VCaP (cell line): Measurements from ENCODE around the gene OVOL2.
"Not testable (repeated sequence)": the region's sequence is repeated elsewhere in the genome, so short reads cannot be mapped to it uniquely, and the experiment has no call there.

Source experiments
- H3K27ac ChIP-seq: fragments of 450-650 bp; 2 replicates; pipeline ENCODE4 v1.5.1; 2017
- CTCF ChIP-seq: fragments of 450-650 bp; conservative IDR thresholded peaks from 2 replicates; pipeline ENCODE4 v1.5.1; 2017; ENCODE audit warnings: mild to moderate bottlenecking, moderate library complexity

Gene OVOL2

DNA sequence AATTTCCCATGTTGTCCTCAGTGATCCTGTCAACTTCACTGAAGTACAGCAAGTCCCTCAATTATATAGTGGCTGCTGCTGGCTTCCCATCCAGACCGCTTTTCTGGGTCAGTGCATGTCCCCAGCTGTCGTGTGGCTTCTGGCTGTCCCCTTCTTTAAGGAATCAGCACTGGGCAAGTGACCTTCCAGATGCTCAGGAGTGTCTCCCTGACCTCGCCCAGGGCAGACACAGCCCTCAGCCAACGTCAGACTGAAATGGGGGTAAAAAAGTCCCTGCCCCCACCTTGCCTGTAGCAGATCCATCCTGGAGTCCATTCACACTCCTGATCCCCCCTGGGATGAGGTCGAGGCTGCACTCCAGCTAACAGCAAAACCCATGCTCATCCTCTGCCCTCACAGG is 23.7 kb downstream of the OVOL2 start:
- no peak overlapping the region for H3K27ac ChIP-seq
- TF ChIP-seq CTCF, result no peak

GRCh38 chr20:18032977-18033892 is 24.5 kb downstream of the OVOL2 start:
- TF ChIP-seq CTCF, result 0 out of 2 replicates have a peak, but pooled peaks have one; percentile 26
- no peak overlapping the region for H3K27ac ChIP-seq

DNA sequence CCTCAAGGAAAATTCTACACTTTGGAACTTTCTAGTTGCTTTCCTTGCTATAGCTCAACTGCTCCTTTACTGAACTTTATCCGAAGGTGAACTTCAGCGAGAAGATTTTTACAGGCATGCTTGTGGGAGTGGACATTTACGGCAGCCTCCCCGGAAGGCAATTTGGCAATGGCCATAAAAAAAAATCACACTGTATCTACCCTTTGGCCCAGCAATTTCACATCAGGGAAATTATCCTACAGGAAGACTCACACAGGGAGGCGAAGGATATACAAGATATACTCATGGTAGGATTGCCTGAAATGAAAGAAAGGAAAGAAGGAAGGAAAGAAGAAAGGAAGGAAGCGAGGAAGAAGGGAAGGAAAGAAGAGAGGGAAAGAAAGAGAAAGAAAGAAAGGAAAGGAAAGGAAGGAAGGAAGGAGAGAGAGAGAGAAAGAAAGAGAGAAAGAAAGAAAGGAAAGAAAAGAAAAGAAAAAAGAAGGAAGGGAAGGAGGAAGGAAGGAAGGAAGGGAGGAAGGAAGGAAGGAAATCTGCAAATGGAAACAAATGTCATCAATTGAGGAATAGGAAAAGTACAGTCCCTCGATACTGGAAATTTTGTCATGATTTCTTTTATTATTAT is 25.7 kb downstream of the OVOL2 start:
- H3K27ac ChIP-seq, result no peak overlapping the region
- no peak for TF ChIP-seq CTCF

DNA sequence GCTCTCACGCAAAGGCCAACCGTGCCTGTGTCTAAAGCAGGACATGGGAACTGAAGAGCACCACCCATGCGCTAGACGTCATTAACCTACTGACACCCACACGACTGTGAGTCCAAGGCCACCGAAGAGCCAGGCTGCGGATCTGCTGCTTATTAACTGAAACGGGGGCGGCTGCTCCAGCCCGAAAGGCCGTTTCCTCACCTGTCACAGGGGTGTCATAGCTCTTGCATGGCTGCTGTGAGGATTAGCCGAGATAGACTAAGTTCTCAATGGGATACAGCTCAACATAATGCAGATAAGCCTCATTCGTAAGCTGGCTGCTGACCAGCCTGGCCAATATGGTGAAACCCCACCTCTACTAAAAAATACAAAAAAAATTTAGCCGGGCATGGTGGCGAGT is 26.7 kb downstream of the OVOL2 start:
- no peak overlapping the region for H3K27ac ChIP-seq
- no peak for TF ChIP-seq CTCF

- H3K27ac ChIP-seq, result no peak overlapping the region
- TF ChIP-seq CTCF, result no peak
These were observed 27.7 kb downstream of the OVOL2 start for GRCh38 chr20:18030020-18030419.

- not testable (repeated sequence) for H3K27ac ChIP-seq
These were observed 30.7 kb downstream of the OVOL2 start for GRCh38 chr20:18027011-18027410.

DNA sequence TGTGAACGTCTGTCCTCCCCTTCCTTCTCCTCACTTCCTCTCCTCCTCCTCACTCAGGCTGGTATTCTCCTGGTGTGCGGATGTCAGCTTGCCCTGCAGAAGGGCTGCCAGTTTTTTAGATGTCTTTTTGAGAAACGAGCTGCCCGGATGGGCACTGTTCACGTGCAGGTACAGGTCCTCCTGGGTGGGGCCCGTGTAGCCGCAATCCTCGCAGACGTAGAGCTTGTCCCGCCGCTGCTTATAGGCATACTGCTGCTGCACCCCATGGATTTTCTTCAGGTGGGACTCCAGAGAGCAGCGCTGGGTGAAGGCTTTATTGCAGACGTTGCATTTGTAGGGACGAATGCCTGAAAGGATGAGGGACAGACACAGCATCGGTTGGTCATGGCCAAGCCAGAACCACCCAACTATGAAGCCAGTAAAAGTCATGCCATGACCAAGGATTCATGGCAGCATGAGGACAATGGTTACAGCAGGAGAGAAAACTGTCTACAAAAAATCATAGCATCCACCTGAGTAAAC is 33.0 kb downstream of the OVOL2 start:
- no peak for TF ChIP-seq CTCF
- H3K27ac ChIP-seq, result no peak overlapping the region

- H3K27ac ChIP-seq, result no peak overlapping the region
- TF ChIP-seq CTCF, result no peak
These were observed 36.8 kb downstream of the OVOL2 start for GRCh38 chr20:18020931-18021330.
